SK-N-SH (cell line): ENCODE measurements around the gene P3H2.

Experiments
- EP300 ChIP-seq, 2 experiments: IDR thresholded peaks; 2 replicates each; pipeline versions ENCODE4 v1.4.0 to v1.6.1; 2012; ENCODE audit warnings: borderline replicate concordance in 1 of 2, low read depth in 1 of 2, low read length in 1 of 2
- MEF2A ChIP-seq: IDR thresholded peaks from 2 replicates; pipeline ENCODE4 v1.4.0; 2012; ENCODE audit warnings: low read depth, borderline replicate concordance
- POLR2AphosphoS5 ChIP-seq: IDR thresholded peaks from 2 replicates; pipeline ENCODE4 v1.6.1; 2012; ENCODE audit warnings: low read depth, low read length
- TF ChIP-seq, protein P1 (sequence below): fragments of 200-600 bp; sonication (generic); IDR thresholded peaks from 2 replicates; pipeline ENCODE4 v1.6.1; 2017; ENCODE audit warnings: antibody characterized with exemption, mild to moderate bottlenecking, moderate library complexity

DNA sequence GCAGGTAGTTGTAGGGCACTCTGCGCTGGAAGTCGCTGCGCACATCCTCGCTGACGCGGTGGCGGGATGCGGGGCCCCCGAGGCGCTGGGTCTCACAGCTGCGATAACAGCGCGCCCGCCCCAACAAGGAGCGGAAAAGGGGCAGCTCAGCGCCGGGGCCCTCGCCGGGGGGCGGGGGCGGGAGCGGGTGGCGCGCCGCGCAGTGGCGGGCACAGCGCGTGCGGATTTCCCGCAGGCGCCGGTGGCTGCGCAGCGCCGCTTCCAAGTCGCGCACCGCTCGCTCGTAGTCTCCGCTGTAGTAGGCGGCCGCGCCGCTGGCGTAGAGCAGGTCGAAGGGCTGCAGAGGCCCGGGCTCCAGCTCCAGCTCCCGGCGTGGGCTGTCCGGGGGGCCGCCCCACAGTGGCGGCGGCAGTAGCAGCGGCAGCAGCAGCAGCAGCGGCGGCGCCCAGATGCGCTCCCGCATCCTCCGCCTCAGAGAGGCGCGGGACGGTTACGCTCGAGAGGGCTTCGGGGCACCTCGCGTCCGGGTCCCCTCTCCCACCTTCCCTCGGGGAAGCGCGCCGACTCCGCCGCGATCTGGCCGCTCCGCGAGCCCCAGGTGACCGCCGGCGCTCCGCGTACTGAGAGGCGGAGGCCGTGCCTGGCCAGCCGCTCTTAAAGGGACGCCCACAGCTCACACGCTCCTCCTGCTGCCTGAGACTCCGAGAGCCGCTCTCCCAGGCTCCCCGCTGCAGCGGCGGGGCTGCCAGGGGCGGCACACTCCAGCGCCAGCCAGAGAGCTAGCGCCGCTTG, at the start of gene P3H2:
- TF ChIP-seq, protein P1, sequence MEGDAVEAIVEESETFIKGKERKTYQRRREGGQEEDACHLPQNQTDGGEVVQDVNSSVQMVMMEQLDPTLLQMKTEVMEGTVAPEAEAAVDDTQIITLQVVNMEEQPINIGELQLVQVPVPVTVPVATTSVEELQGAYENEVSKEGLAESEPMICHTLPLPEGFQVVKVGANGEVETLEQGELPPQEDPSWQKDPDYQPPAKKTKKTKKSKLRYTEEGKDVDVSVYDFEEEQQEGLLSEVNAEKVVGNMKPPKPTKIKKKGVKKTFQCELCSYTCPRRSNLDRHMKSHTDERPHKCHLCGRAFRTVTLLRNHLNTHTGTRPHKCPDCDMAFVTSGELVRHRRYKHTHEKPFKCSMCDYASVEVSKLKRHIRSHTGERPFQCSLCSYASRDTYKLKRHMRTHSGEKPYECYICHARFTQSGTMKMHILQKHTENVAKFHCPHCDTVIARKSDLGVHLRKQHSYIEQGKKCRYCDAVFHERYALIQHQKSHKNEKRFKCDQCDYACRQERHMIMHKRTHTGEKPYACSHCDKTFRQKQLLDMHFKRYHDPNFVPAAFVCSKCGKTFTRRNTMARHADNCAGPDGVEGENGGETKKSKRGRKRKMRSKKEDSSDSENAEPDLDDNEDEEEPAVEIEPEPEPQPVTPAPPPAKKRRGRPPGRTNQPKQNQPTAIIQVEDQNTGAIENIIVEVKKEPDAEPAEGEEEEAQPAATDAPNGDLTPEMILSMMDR, result peak; percentile 52
- TF ChIP-seq EP300 (IDR thresholded peaks at IDR 0.05; ENCODE audit: borderline replicate concordance in 1 of 2, low read depth in 1 of 2, low read length in 1 of 2) (peak in 1 of 2 experiments; percentile 35; a peak in 1 of 4 replicates), MEF2A (no peak), POLR2AphosphoS5 (no peak)
